Common myeloid progenitor, CD34-positive (primary cell): ENCODE measurements around the gene PIP4K2A.

ENCODE experiments used
- CTCF ChIA-PET: fragments of 350-600 bp; sonication (Branson Sonifier 250); formaldehyde crosslinking; loops from one replicate; lab custom pipeline; 2021; ENCODE audit warnings: antibody characterized with exemption; lab: Charles Lee
- POLR2A ChIA-PET: fragments of 350-600 bp; sonication (Branson Sonifier 250); formaldehyde crosslinking; loops from one replicate; lab custom pipeline; 2021; ENCODE audit warnings: antibody characterized with exemption; lab: Charles Lee
- DNase-seq, 3 donors: peaks; one replicate each; pipeline versions ENCODE4 v3.0.0 to v3.0.0-alpha.2; 2013
- H3K27ac ChIP-seq, 2 experiments: 1 replicate in 1 of 2; 2 replicates in 1 of 2; pipeline ENCODE4 v1.7.0; 2013; ENCODE audit warnings: inconsistent platforms in 2 of 2, low read length in 2 of 2, mild to moderate bottlenecking in 2 of 2, low read depth in 1 of 2, moderate library complexity in 1 of 2; ENCODE audit not compliant: severe bottlenecking in 2 of 2, insufficient read depth in 1 of 2, poor library complexity in 1 of 2
- H3K27me3 ChIP-seq, 5 experiments: replicated peaks in 2 of 5; 1 replicate in 3 of 5; 2 replicates in 2 of 5; pipeline versions ENCODE4 v1.6.1 to v1.7.0; 2013; ENCODE audit warnings: low read length in 4 of 5, mild to moderate bottlenecking in 2 of 5, moderate library complexity in 2 of 5, inconsistent platforms in 1 of 5; ENCODE audit not compliant: insufficient read depth in 5 of 5, control insufficient read depth in 4 of 5
- H3K36me3 ChIP-seq, 4 experiments: 1 replicate in 2 of 4; 2 replicates in 2 of 4; pipeline versions ENCODE4 v1.6.1 to v1.7.0; 2013; ENCODE audit warnings: low read length in 3 of 4, control low read depth in 1 of 4, mild to moderate bottlenecking in 1 of 4; ENCODE audit not compliant: control insufficient read depth in 4 of 4, insufficient read depth in 4 of 4
- H3K4me1 ChIP-seq, 4 experiments: 1 replicate in 3 of 4; 2 replicates in 1 of 4; pipeline versions ENCODE4 v1.6.1 to v1.7.1; 2013; ENCODE audit warnings: low read length in 3 of 4, mild to moderate bottlenecking in 3 of 4, control low read depth in 1 of 4, inconsistent platforms in 1 of 4, moderate library complexity in 1 of 4; ENCODE audit not compliant: control insufficient read depth in 4 of 4, insufficient read depth in 4 of 4; ENCODE audit errors: control extremely low read depth in 1 of 4
- H3K4me3 ChIP-seq, 7 experiments: 1 replicate in 4 of 7; 2 replicates in 3 of 7; pipeline versions ENCODE4 v1.5.1 to v1.7.0; 2013; ENCODE audit warnings: mild to moderate bottlenecking in 7 of 7, low read length in 6 of 7, moderate library complexity in 6 of 7, inconsistent platforms in 2 of 7, low read depth in 2 of 7, control low read depth in 1 of 7; ENCODE audit not compliant: insufficient read depth in 4 of 7, control insufficient read depth in 1 of 7; ENCODE audit errors: extremely low read depth in 1 of 7
- H3K9me3 ChIP-seq, 5 experiments: 1 replicate in 4 of 5; 2 replicates in 1 of 5; pipeline versions ENCODE4 v1.6.1 to v1.7.1; 2013; ENCODE audit warnings: low read length in 4 of 5, mild to moderate bottlenecking in 2 of 5, inconsistent platforms in 1 of 5, low read depth in 1 of 5, moderate library complexity in 1 of 5; ENCODE audit not compliant: control insufficient read depth in 4 of 5, insufficient read depth in 2 of 5; ENCODE audit errors: control extremely low read depth in 1 of 5
- WGBS: methylation state at CpG from one replicate; pipeline ENCODE4 v1.1.5; 2013; ENCODE audit not compliant: insufficient coverage; 5-methylcytosine and 5-hydroxymethylcytosine counted together

The PIP4K2A gene

GRCh38 chr10:22542773-22543172 is 171.6 kb downstream of the PIP4K2A start:
- Histone ChIP-seq H3K27ac (no peak overlapping the region), H3K4me1 (peaks cover 0 to 12% (median 3%) of the 10 kb centered on the region in 4 experiments), H3K9me3 (no peaks in the 10 kb centered on the region), H3K27me3 (no peaks in the 10 kb centered on the region), H3K36me3 (peaks cover 20 to 86% (median 65%) of the 10 kb centered on the region in 4 experiments), H3K4me3 (no peak overlapping the region)
- CTCF ChIA-PET, result interaction anchor here (1.2 kb wide), 1 partner anchor 9 kb away, joined by 3 read pairs; no protein-coding TSS in a partner anchor
- DNase-seq, result no peak
- POLR2A ChIA-PET, result no interaction called here
- WGBS, result 83% methylated on average over 7 of the region's 7 CpGs

GRCh38 chr10:22541900-22542299 is 172.5 kb downstream of the PIP4K2A start:
- CTCF ChIA-PET, result interaction anchor here (0.6 kb wide), 1 partner anchor 275 kb away, joined by 4 read pairs; no protein-coding TSS in a partner anchor
- Histone ChIP-seq H3K9me3 (no peaks in the 10 kb centered on the region), H3K4me3 (no peak overlapping the region), H3K27ac (no peak overlapping the region), H3K4me1 (peaks cover 0 to 12% (median 3%) of the 10 kb centered on the region in 4 experiments), H3K36me3 (peaks cover 17 to 84% (median 64%) of the 10 kb centered on the region in 4 experiments), H3K27me3 (no peaks in the 10 kb centered on the region)
- no peak for DNase-seq
- 97% methylated on average over 10 of the region's 10 CpGs for WGBS
- POLR2A ChIA-PET, result no interaction called here

- CTCF ChIA-PET, result interaction anchor here (1.1 to 1.9 kb wide), 3 partner anchors 8 to 37 kb away, joined by 3 to 4 read pairs (median 3); no protein-coding TSS in a partner anchor
- peaks cover 0 to 6% (median 2%) of the 10 kb centered on the region in 4 experiments for H3K4me1 ChIP-seq
- H3K9me3 ChIP-seq, result no peaks in the 10 kb centered on the region
- H3K4me3 ChIP-seq, result no peak overlapping the region
- POLR2A ChIA-PET, result interaction anchor here (0.6 kb wide), 1 partner anchor 44 kb away, joined by 3 read pairs; no protein-coding TSS in a partner anchor
- H3K27ac ChIP-seq, result no peak overlapping the region
- peaks cover 19 to 86% (median 66%) of the 10 kb centered on the region in 4 experiments for H3K36me3 ChIP-seq
- 98% methylated on average over 9 of the region's 11 CpGs for WGBS
- no peaks in the 10 kb centered on the region for H3K27me3 ChIP-seq
- no peak for DNase-seq
Observed at GRCh38 chr10:22539579-22540298, 174.6 kb downstream of the PIP4K2A start.

GRCh38 chr10:22537810-22538209 is 176.6 kb downstream of the PIP4K2A start:
- Histone ChIP-seq H3K36me3 (peaks cover 19 to 75% (median 54%) of the 10 kb centered on the region in 4 experiments), H3K27me3 (no peaks in the 10 kb centered on the region), H3K27ac (no peak overlapping the region), H3K4me3 (no peak overlapping the region), H3K9me3 (no peaks in the 10 kb centered on the region), H3K4me1 (no peaks in the 10 kb centered on the region)
- ChIA-PET CTCF (no interaction called here), POLR2A (no interaction called here)
- 91% methylated on average over 6 of the region's 6 CpGs for WGBS
- no peak for DNase-seq

- Histone ChIP-seq H3K9me3 (no peaks in the 10 kb centered on the region), H3K4me1 (no peaks in the 10 kb centered on the region), H3K27ac (no peak overlapping the region), H3K36me3 (peaks cover 18 to 63% (median 46%) of the 10 kb centered on the region in 4 experiments), H3K4me3 (no peak overlapping the region), H3K27me3 (no peaks in the 10 kb centered on the region)
- WGBS, result 100% methylated on average over 1 of the region's 8 CpGs
- CTCF ChIA-PET, result no interaction called here
- no peak for DNase-seq
- POLR2A ChIA-PET, result no interaction called here
Observed at GRCh38 chr10:22536620-22537019, 177.8 kb downstream of the PIP4K2A start.

GRCh38 chr10:22534849-22535604 is 179.4 kb downstream of the PIP4K2A start:
- no peaks in the 10 kb centered on the region for H3K4me1 ChIP-seq
- no peak overlapping the region for H3K27ac ChIP-seq
- ChIA-PET CTCF (interaction anchor here (1.5 kb wide), 1 partner anchor 454 kb away, joined by 3 read pairs; no protein-coding TSS in a partner anchor), POLR2A (no interaction called here)
- 93% methylated on average over 4 of the region's 9 CpGs for WGBS
- peaks cover 14 to 52% (median 33%) of the 10 kb centered on the region in 4 experiments for H3K36me3 ChIP-seq
- DNase-seq, result peak in 1 of 3 donors; percentile 18
- H3K27me3 ChIP-seq, result no peaks in the 10 kb centered on the region
- H3K9me3 ChIP-seq, result peaks cover 0 to 10% (median 5%) of the 10 kb centered on the region in 5 experiments
- no peak overlapping the region for H3K4me3 ChIP-seq
